Smooth muscle cell (in vitro differentiated cells): ENCODE measurements around the gene PNKD. TPM values are rescaled to one million over a fixed set of nuclear protein-coding genes. Genes with fewer than 3 reads are reported as not detected.

Experiments
- DNase-seq: peaks from one replicate; lab custom pipeline; 2025; ENCODE audit not compliant: unreplicated experiment; lab: John Stamatoyannopoulos, UW
- H2AFZ ChIP-seq: fragments of 200-600 bp; sonication (generic); 2 replicates; pipeline ENCODE4 v1.6.0; 2016; ENCODE audit warnings: antibody characterized with exemption, low read depth, mild to moderate bottlenecking
- H3F3A ChIP-seq: fragments of 200-600 bp; sonication (generic); 2 replicates; pipeline ENCODE4 v1.6.0; 2017; ENCODE audit warnings: antibody characterized with exemption, low read depth
- H3K27ac ChIP-seq: fragments of 200-600 bp; sonication (generic); 2 replicates; pipeline ENCODE4 v1.5.1; 2016; ENCODE audit warnings: low read depth, mild to moderate bottlenecking
- H3K27me3 ChIP-seq: fragments of 200-600 bp; sonication (generic); 2 replicates; pipeline ENCODE4 v1.6.1; 2016; ENCODE audit warnings: low read depth, mild to moderate bottlenecking
- H3K36me3 ChIP-seq: fragments of 200-600 bp; sonication (generic); 2 replicates; pipeline ENCODE4 v1.5.1; 2016; ENCODE audit warnings: low read depth
- H3K4me1 ChIP-seq: fragments of 200-600 bp; sonication (generic); 2 replicates; pipeline ENCODE4 v1.5.1; 2016; ENCODE audit warnings: low read depth
- H3K4me2 ChIP-seq: fragments of 200-600 bp; sonication (generic); 2 replicates; pipeline ENCODE4 v1.6.0; 2016; ENCODE audit warnings: mild to moderate bottlenecking
- H3K4me3 ChIP-seq: fragments of 200-600 bp; sonication (generic); 2 replicates; pipeline ENCODE4 v1.5.1; 2016; ENCODE audit warnings: mild to moderate bottlenecking
- H3K79me2 ChIP-seq: fragments of 200-600 bp; sonication (generic); 2 replicates; pipeline ENCODE4 v1.6.0; 2016; ENCODE audit warnings: low read depth, mild to moderate bottlenecking
- H3K9ac ChIP-seq: fragments of 200-600 bp; sonication (generic); 2 replicates; pipeline ENCODE4 v1.6.0; 2016; ENCODE audit warnings: low read depth
- H3K9me3 ChIP-seq: fragments of 200-600 bp; sonication (generic); replicated peaks from 2 replicates; pipeline ENCODE4 v1.5.1; 2016; ENCODE audit warnings: low read depth
- H4K20me1 ChIP-seq: fragments of 200-600 bp; sonication (generic); 2 replicates; pipeline ENCODE4 v1.6.0; 2016; ENCODE audit warnings: low read depth
- CTCF ChIP-seq: fragments of 200-600 bp; sonication (generic); IDR thresholded peaks from 2 replicates; pipeline ENCODE4 v1.5.1; 2017; ENCODE audit warnings: borderline replicate concordance, mild to moderate bottlenecking, antibody characterized with exemption; ENCODE audit not compliant: insufficient read depth, poor library complexity, severe bottlenecking
- WGBS: methylation state at CpG from one replicate; pipeline ENCODE4 v1.1.7; 2016; ENCODE audit warnings: low lambda C conversion rate; 5-methylcytosine and 5-hydroxymethylcytosine counted together
- polyA plus RNA-seq: library from polyadenylated mRNA; unstranded; fragments of >200 nt; fragmentation: Nextera tagmentation; extraction: Ambion mirVana; gene quantifications from 2 replicates; pipeline ENCODE4 v1.2.1, GENCODE V29; 2016
- total RNA-seq: library from RNA; depleted of rRNA; stranded (reverse); fragments of >200 nt; gene quantifications from 2 replicates; pipeline ENCODE4 v1.2.3, GENCODE V29; 2014

The PNKD gene
- total and polyA plus RNA-seq, 2 experiments from 2014 or later: 42.0 to 126 TPM

- Histone ChIP-seq H3K27me3 (no peaks in the 10 kb centered on the region), H3K9me3 (no peaks in the 10 kb centered on the region), H4K20me1 (no peaks in the 10 kb centered on the region), H3K36me3 (no peaks in the 10 kb centered on the region), H3K79me2 (peaks cover 16% of the 10 kb centered on the region), H3K4me2 (peak overlapping the region; percentile 85), H3F3A (peaks cover 8% of the 10 kb centered on the region), H3K9ac (no peak overlapping the region), H3K27ac (peak overlapping the region; percentile 97), H3K4me3 (no peak overlapping the region), H3K4me1 (peaks cover 29% of the 10 kb centered on the region), H2AFZ (no peak overlapping the region)
- 59% methylated on average over 3 of the region's 4 CpGs for WGBS
- no peak for DNase-seq
- TF ChIP-seq CTCF: no peak
Measured at GRCh38 chr2:218325566-218326160, 55.3 kb downstream of the PNKD start.

GRCh38 chr2:218326315-218326714 is 56.0 kb downstream of the PNKD start:
- Histone ChIP-seq H3K9ac (no peak overlapping the region), H3K27ac (peak overlapping the region; percentile 97), H3K4me2 (no peak overlapping the region), H3K79me2 (peaks cover 16% of the 10 kb centered on the region), H2AFZ (no peak overlapping the region), H3K4me3 (no peak overlapping the region), H4K20me1 (no peaks in the 10 kb centered on the region), H3K36me3 (no peaks in the 10 kb centered on the region), H3K27me3 (no peaks in the 10 kb centered on the region), H3K9me3 (no peaks in the 10 kb centered on the region), H3K4me1 (peaks cover 29% of the 10 kb centered on the region), H3F3A (peaks cover 8% of the 10 kb centered on the region)
- no peak for TF ChIP-seq CTCF
- no peak for DNase-seq
- WGBS: 90% methylated on average over 2 of the region's 2 CpGs

GRCh38 chr2:218327451-218328210 is 57.3 kb downstream of the PNKD start:
- Histone ChIP-seq H3K79me2 (peaks cover 16% of the 10 kb centered on the region), H3K4me1 (peaks cover 39% of the 10 kb centered on the region), H3K4me3 (no peak overlapping the region), H3K9ac (no peak overlapping the region), H3K27ac (peak overlapping the region; percentile 10), H3K27me3 (no peaks in the 10 kb centered on the region), H3K36me3 (no peaks in the 10 kb centered on the region), H3K4me2 (no peak overlapping the region), H2AFZ (no peak overlapping the region), H3K9me3 (no peaks in the 10 kb centered on the region), H4K20me1 (no peaks in the 10 kb centered on the region), H3F3A (peaks cover 13% of the 10 kb centered on the region)
- WGBS: 61% methylated on average over 11 of the region's 11 CpGs
- no peak for TF ChIP-seq CTCF
- DNase-seq: no peak

GRCh38 chr2:218328294-218328693 is 58.0 kb downstream of the PNKD start:
- peak overlapping the region; percentile 10 for H3K27ac ChIP-seq
- H3K36me3 ChIP-seq: no peaks in the 10 kb centered on the region
- peaks cover 45% of the 10 kb centered on the region for H3K4me1 ChIP-seq
- no peak overlapping the region for H2AFZ ChIP-seq
- no peak overlapping the region for H3K4me3 ChIP-seq
- no peak for DNase-seq
- peaks cover 15% of the 10 kb centered on the region for H3F3A ChIP-seq
- H3K4me2 ChIP-seq: no peak overlapping the region
- peaks cover 16% of the 10 kb centered on the region for H3K79me2 ChIP-seq
- no peaks in the 10 kb centered on the region for H4K20me1 ChIP-seq
- H3K27me3 ChIP-seq: no peaks in the 10 kb centered on the region
- 98% methylated on average over 2 of the region's 2 CpGs for WGBS
- no peak overlapping the region for H3K9ac ChIP-seq
- TF ChIP-seq CTCF: no peak
- no peaks in the 10 kb centered on the region for H3K9me3 ChIP-seq
